CD4-positive, alpha-beta T cell (primary cell): ENCODE measurements around the gene SPECC1L. TPM values are rescaled to one million over a fixed set of nuclear protein-coding genes. Genes with fewer than 3 reads are reported as not detected.
A peak's percentile ranks its signal among the peaks of the same experiment; 100 is the strongest.

Source experiments
- ATAC-seq: fragments of 200-7000 bp; cut with Tn5 transposase; one replicate; pipeline ENCODE4 v1.10.0; 2022; ENCODE audit warnings: mild to moderate bottlenecking; ENCODE audit not compliant: poor library complexity
- CTCF ChIA-PET: fragments of 350-600 bp; sonication (Branson Sonifier 250); formaldehyde crosslinking; loops from one replicate; lab custom pipeline; 2021; ENCODE audit warnings: antibody characterized with exemption, inconsistent platforms; lab: Charles Lee
- POLR2A ChIA-PET: fragments of 350-600 bp; sonication (Branson Sonifier 250); formaldehyde crosslinking; loops from one replicate; lab custom pipeline; 2021; ENCODE audit warnings: antibody characterized with exemption, inconsistent platforms; lab: Charles Lee
- DNase-seq, 14 experiments: peaks; one replicate each; pipeline ENCODE4 v3.0.0-alpha.2; 2013 to 2020; ENCODE audit warnings: mixed read lengths in 2 of 14
- H3K27ac ChIP-seq, 2 donors: one replicate each; pipeline versions ENCODE4 v1.5.1 to v1.7.0; 2013; ENCODE audit warnings: low read length in 2 of 2, low read depth in 1 of 2, mild to moderate bottlenecking in 1 of 2
- H3K27me3 ChIP-seq, 2 experiments: 1 replicate in 1 of 2; 2 replicates in 1 of 2; pipeline versions ENCODE4 v1.6.1 to v1.7.0; 2013; ENCODE audit warnings: low read length in 2 of 2, control low read depth in 1 of 2, mild to moderate bottlenecking in 1 of 2, moderate library complexity in 1 of 2; ENCODE audit not compliant: insufficient read depth in 2 of 2, control insufficient read depth in 1 of 2
- H3K36me3 ChIP-seq: one replicate; pipeline ENCODE4 v1.6.1; 2013; ENCODE audit warnings: low read length, control low read depth; ENCODE audit not compliant: insufficient read depth
- H3K4me1 ChIP-seq: one replicate; pipeline ENCODE4 v1.6.1; 2013; ENCODE audit warnings: low read length, control low read depth; ENCODE audit not compliant: insufficient read depth
- H3K4me3 ChIP-seq: one replicate; pipeline ENCODE4 v1.5.1; 2013; ENCODE audit warnings: mild to moderate bottlenecking, low read length, moderate library complexity
- H3K9me3 ChIP-seq, 2 experiments: 1 replicate in 1 of 2; 2 replicates in 1 of 2; pipeline versions ENCODE4 v1.6.1 to v1.7.0; 2013; ENCODE audit warnings: low read length in 2 of 2, mild to moderate bottlenecking in 2 of 2, control low read depth in 1 of 2, moderate library complexity in 1 of 2; ENCODE audit not compliant: control insufficient read depth in 1 of 2, insufficient read depth in 1 of 2
- H3K27ac Mint-ChIP-seq: one replicate; pipeline ENCODE4 v1.8.0; 2020; ENCODE audit warnings: mixed read lengths
- H3K27me3 Mint-ChIP-seq: one replicate; pipeline ENCODE4 v1.8.0; 2021; ENCODE audit warnings: mixed read lengths
- H3K36me3 Mint-ChIP-seq: one replicate; pipeline ENCODE4 v1.8.0; 2021; ENCODE audit warnings: low read depth, mixed read lengths
- H3K4me1 Mint-ChIP-seq: one replicate; pipeline ENCODE4 v1.8.0; 2021; ENCODE audit warnings: low read depth, mixed read lengths
- H3K4me3 Mint-ChIP-seq: one replicate; pipeline ENCODE4 v1.8.0; 2020; ENCODE audit warnings: mild to moderate bottlenecking, mixed read lengths
- H3K9me3 Mint-ChIP-seq: one replicate; pipeline ENCODE4 v1.8.0; 2020; ENCODE audit warnings: mixed read lengths
- CTCF ChIP-seq: fragments of 200-600 bp; IDR thresholded peaks from one replicate; pipeline ENCODE4 v1.8.0; 2022; ENCODE audit warnings: antibody characterized with exemption, mild to moderate bottlenecking
- intact Hi-C, 2 experiments: fragments of 100-400 bp; cut with DNase I in 1 of 2; cut with micrococcal nuclease in 1 of 2; formaldehyde crosslinking; loops; one replicate each; pipeline versions ENCODE4 v1.15.1 to v1.9.0; 2023 to 2025; cut with DNase I, micrococcal nuclease
- total RNA-seq, 174 experiments: library from RNA in 2 of 174; stranded (reverse) in 2 of 174; gene quantifications; one replicate each; pipeline ENCODE4 v1.2.3 and lab custom pipeline; 2021 to 2026

Gene SPECC1L
- total RNA-seq, 2 experiments from 2014 or later: 27.5 to 31.8 TPM

- H3K27me3 ChIP-seq: no peaks in the 10 kb centered on the region
- peaks cover 6% of the 10 kb centered on the region for H3K4me1 ChIP-seq
- no peaks in the 10 kb centered on the region for H3K9me3 ChIP-seq
- ChIA-PET POLR2A (no interaction called here), CTCF (no interaction called here)
- H3K27me3 Mint-ChIP-seq: no peaks in the 10 kb centered on the region
- H3K4me1 Mint-ChIP-seq: peaks cover 37% of the 10 kb centered on the region
- H3K36me3 Mint-ChIP-seq: peaks cover 65% of the 10 kb centered on the region
- H3K27ac Mint-ChIP-seq: peak overlapping the region; percentile 28
- no peak overlapping the region for H3K4me3 ChIP-seq
- H3K27ac ChIP-seq: no peak overlapping the region
- ATAC-seq (no peak), DNase-seq (no peak)
- no peaks in the 10 kb centered on the region for H3K9me3 Mint-ChIP-seq
- H3K36me3 ChIP-seq: peaks cover 24% of the 10 kb centered on the region
- H3K4me3 Mint-ChIP-seq: no peak overlapping the region
- intact Hi-C loops: no loop called here
- TF ChIP-seq CTCF: no peak
Measured at GRCh38 chr22:24376586-24376985, 106.0 kb downstream of the SPECC1L start.

- Mint-ChIP-seq H3K4me3 (no peak overlapping the region), H3K9me3 (no peaks in the 10 kb centered on the region), H3K27me3 (no peaks in the 10 kb centered on the region), H3K27ac (no peak overlapping the region), H3K4me1 (peaks cover 37% of the 10 kb centered on the region), H3K36me3 (peaks cover 48% of the 10 kb centered on the region)
- DNase-seq (peak in 3 of 14 experiments; percentile 11 to 26 (median 12)), ATAC-seq (peak; percentile 68)
- intact Hi-C loops: no loop called here
- H3K4me1 ChIP-seq: peaks cover 6% of the 10 kb centered on the region
- no peak overlapping the region for H3K27ac ChIP-seq
- H3K36me3 ChIP-seq: peaks cover 24% of the 10 kb centered on the region
- no peak for TF ChIP-seq CTCF
- no peaks in the 10 kb centered on the region for H3K9me3 ChIP-seq
- ChIA-PET CTCF (no interaction called here), POLR2A (no interaction called here)
- no peak overlapping the region for H3K4me3 ChIP-seq
- no peaks in the 10 kb centered on the region for H3K27me3 ChIP-seq
Measured at GRCh38 chr22:24379536-24379935, 108.9 kb downstream of the SPECC1L start.

GRCh38 chr22:24380220-24380904, 109.7 kb downstream of the SPECC1L start:
- intact Hi-C loops: no loop called here
- H3K4me1 ChIP-seq: peaks cover 6% of the 10 kb centered on the region
- Mint-ChIP-seq H3K36me3 (peaks cover 41% of the 10 kb centered on the region), H3K27me3 (no peaks in the 10 kb centered on the region), H3K27ac (no peak overlapping the region), H3K4me1 (peaks cover 37% of the 10 kb centered on the region), H3K4me3 (no peak overlapping the region), H3K9me3 (no peaks in the 10 kb centered on the region)
- no peaks in the 10 kb centered on the region for H3K27me3 ChIP-seq
- DNase-seq (no peak), ATAC-seq (no peak)
- no peak for TF ChIP-seq CTCF
- no peak overlapping the region for H3K4me3 ChIP-seq
- ChIA-PET CTCF (no interaction called here), POLR2A (no interaction called here)
- no peak overlapping the region for H3K27ac ChIP-seq
- H3K36me3 ChIP-seq: peaks cover 24% of the 10 kb centered on the region
- H3K9me3 ChIP-seq: no peaks in the 10 kb centered on the region
